Adrenal gland (tissue), 12 donors: Measurements from ENCODE around the gene SLC46A2. TPM values are rescaled to one million over a fixed set of nuclear protein-coding genes. Genes with fewer than 3 reads are reported as not detected.

Experiments
- DNase-seq, 7 donors: peaks; one replicate each; pipeline ENCODE4 v3.0.0-alpha.2; 2019 to 2020
- H3K27ac ChIP-seq, 5 donors: fragments of 200-600 bp; sonication (generic) in 4 of 5; 1 replicate in 3 of 5; 2 replicates in 2 of 5; pipeline versions ENCODE4 v1.5.1 to v1.8.0; 2016 to 2020; ENCODE audit warnings: mild to moderate bottlenecking in 1 of 5
- H3K27me3 ChIP-seq: fragments of 200-600 bp; 2 replicates; pipeline ENCODE4 v1.8.0; 2021
- H3K36me3 ChIP-seq, 2 donors: fragments of 200-600 bp; replicated peaks in 1 of 2; 1 replicate in 1 of 2; 2 replicates in 1 of 2; pipeline versions ENCODE4 v1.5.1 to v1.8.0; 2018 to 2022
- H3K4me1 ChIP-seq, 2 donors: fragments of 200-600 bp; replicated peaks in 1 of 2; 1 replicate in 1 of 2; 2 replicates in 1 of 2; pipeline versions ENCODE4 v1.5.1 to v1.8.0; 2018 to 2021
- H3K4me3 ChIP-seq, 4 donors: fragments of 200-600 bp; sonication (generic) in 3 of 4; one replicate each; pipeline ENCODE4 v1.5.1; 2016 to 2018
- H3K9me3 ChIP-seq, 3 donors: fragments of 200-600 bp; sonication (generic) in 1 of 3; replicated peaks in 1 of 3; 1 replicate in 2 of 3; 2 replicates in 1 of 3; pipeline versions ENCODE4 v1.5.1 to v1.8.0; 2016 to 2021
- CTCF ChIP-seq, 6 experiments: fragments of 450-650 bp in 4 of 6; fragments of 200-600 bp in 2 of 6; sonication (generic) in 1 of 6; IDR thresholded peaks; 1 replicate in 5 of 6; 2 replicates in 1 of 6; pipeline versions ENCODE4 v1.5.1 to v1.8.0; 2016 to 2021; ENCODE audit warnings: antibody characterized with exemption in 6 of 6, mild to moderate bottlenecking in 2 of 6, moderate library complexity in 1 of 6
- POLR2A ChIP-seq, 2 donors: fragments of 450-650 bp; IDR thresholded peaks; one replicate each; pipeline ENCODE4 v1.6.1; 2017; ENCODE audit warnings: antibody characterized with exemption in 2 of 2, mild to moderate bottlenecking in 2 of 2, moderate library complexity in 1 of 2
- WGBS, 4 donors: extraction: QIAGEN DNeasy Blood & Tissue Kit in 2 of 4; methylation state at CpG; one replicate each; pipeline versions ENCODE4 v1.1.5 to v1.1.7; 2013 to 2017; 5-methylcytosine and 5-hydroxymethylcytosine counted together
- intact Hi-C, 2 donors: fragments of 100-400 bp; cut with DNase I; formaldehyde crosslinking; loops; one replicate each; pipeline versions ENCODE4 v1.14.1 to v1.15.0; 2022 to 2023
- polyA plus RNA-seq, 3 donors: library from polyadenylated mRNA; stranded (reverse); fragments of 200-250 nt in 2 of 3; fragments of 350-450 nt in 1 of 3; fragmentation: Illumina TruSeq in 1 of 3; extraction: RNeasy Lipid Tissue Mini Kit (QIAGEN cat#74804) in 1 of 3; gene quantifications; one replicate each; pipeline ENCODE4 v1.2.3, GENCODE V29; 2013 to 2014
- total RNA-seq, 9 donors: library from RNA; depleted of rRNA in 4 of 9; stranded (reverse); fragments of >200 nt in 4 of 9; fragments of 120-200 nt in 1 of 9; fragmentation: NEBNext Ultra II Directional in 1 of 9; extraction: Animal tissue kit (Norgen Biotek cat#: 25700) in 1 of 9; gene quantifications; one replicate each; pipeline versions ENCODE4 v1.1.0 to v1.2.4, GENCODE V29; 2013 to 2023
- donor health status: healthy with polysubstance abuse.
- donor health status: Bipolar disorder and iron deficiency.
- donor health status: DM: yes; HTN: yes; CAD: no.
- donor health status: DM: no; HTN: no; CAD: no.
- donor health status: DM: no; HTN: no; CAD: no.
- donor health status: DM: yes; HTN: yes; CAD: no.

The SLC46A2 gene
- total and polyA plus RNA-seq, 12 donors: 0.07 to 1.9 (median 0.48) TPM; not detected in 6

GRCh38 chr9:112838342-112838741 lies 52.3 kb downstream of the SLC46A2 start:
- intact Hi-C loops: no loop called here
- no peak overlapping the region for H3K4me3 ChIP-seq
- TF ChIP-seq POLR2A (IDR thresholded peaks at IDR 0.05): no peak
- no peak for TF ChIP-seq CTCF (IDR thresholded peaks at IDR 0.05)
- WGBS, 4 donors: 71 to 94% (median 86%) methylated on average over 2 of the region's 2 CpGs
- no peaks in the 10 kb centered on the region for H3K27me3 ChIP-seq
- no peaks in the 10 kb centered on the region for H3K4me1 ChIP-seq
- H3K9me3 ChIP-seq: no peaks in the 10 kb centered on the region
- DNase-seq: no peak
- H3K27ac ChIP-seq: no peak overlapping the region
- no peaks in the 10 kb centered on the region for H3K36me3 ChIP-seq

- H3K36me3 ChIP-seq: no peaks in the 10 kb centered on the region
- H3K4me3 ChIP-seq: no peak overlapping the region
- no peaks in the 10 kb centered on the region for H3K27me3 ChIP-seq
- H3K27ac ChIP-seq: no peak overlapping the region
- DNase-seq: no peak
- no peaks in the 10 kb centered on the region for H3K4me1 ChIP-seq
- 73 to 86% (median 80%) methylated on average over 3 of the region's 3 CpGs for WGBS, 4 donors
- H3K9me3 ChIP-seq: no peaks in the 10 kb centered on the region
- intact Hi-C loops: no loop called here
- TF ChIP-seq CTCF (IDR thresholded peaks at IDR 0.05) (no peak), POLR2A (IDR thresholded peaks at IDR 0.05) (no peak)
These were observed 54.3 kb downstream of the SLC46A2 start for GRCh38 chr9:112836394-112836793.

- intact Hi-C loops: no loop called here
- Histone ChIP-seq H3K4me1 (peaks cover 0 to 4% of the 10 kb centered on the region in 2 donors), H3K36me3 (no peaks in the 10 kb centered on the region), H3K4me3 (no peak overlapping the region), H3K27ac (no peak overlapping the region), H3K27me3 (no peaks in the 10 kb centered on the region), H3K9me3 (no peaks in the 10 kb centered on the region)
- DNase-seq: no peak
- TF ChIP-seq CTCF (IDR thresholded peaks at IDR 0.05) (no peak), POLR2A (IDR thresholded peaks at IDR 0.05) (no peak)
- 89 to 94% (median 92%) methylated on average over 4 of the region's 4 CpGs for WGBS, 4 donors
These were observed 57.6 kb downstream of the SLC46A2 start for GRCh38 chr9:112833081-112833480.

- H3K27ac ChIP-seq: no peak overlapping the region
These were observed 58.7 kb downstream of the SLC46A2 start for GRCh38 chr9:112831969-112832368.

More at GRCh38 chr9:112831969-112832368, 58.7 kb downstream of the SLC46A2 start:
- H3K4me1 ChIP-seq: peaks cover 0 to 4% of the 10 kb centered on the region in 2 donors
- H3K9me3 ChIP-seq: no peaks in the 10 kb centered on the region
- DNase-seq: no peak
- TF ChIP-seq POLR2A (IDR thresholded peaks at IDR 0.05): no peak
- TF ChIP-seq CTCF (IDR thresholded peaks at IDR 0.05): no peak
- H3K4me3 ChIP-seq: no peak overlapping the region
- intact Hi-C loops: no loop called here
- 91 to 97% (median 95%) methylated on average over 3 of the region's 3 CpGs for WGBS, 4 donors
- no peaks in the 10 kb centered on the region for H3K27me3 ChIP-seq
- no peaks in the 10 kb centered on the region for H3K36me3 ChIP-seq
